Astrocyte of the spinal cord (primary cell): ENCODE results near the gene MMADHC.

Experiments
- DNase-seq: peaks from one replicate; pipeline ENCODE4 v3.0.0; 2011; ENCODE audit warnings: low read depth, low spot score
- H3K4me3 ChIP-seq: 2 replicates; pipeline ENCODE4 v1.5.1; 2011; ENCODE audit warnings: low read depth, mild to moderate bottlenecking, low read length, moderate library complexity
- CTCF ChIP-seq: IDR thresholded peaks from 2 replicates; pipeline ENCODE4 v1.5.1; 2012; ENCODE audit warnings: low read depth, mild to moderate bottlenecking, low read length, inconsistent platforms
- in situ Hi-C: cut with HindIII; loops from 2 replicates; pipeline ENCODE4 v1.10.0; 2017; ENCODE audit warnings: low sequenced_read_pairs

MMADHC gene

GRCh38 chr2:149587220-149587949, at the start of gene MMADHC:
TSS of gene MMADHC (minus strand) at chr2:149587775. CDS start at chr2:149587097, 678 bp downstream.
- peak within 1 kb of the TSS; percentile 98 for H3K4me3 ChIP-seq
- TF ChIP-seq CTCF: no peak
- in situ Hi-C loops: no loop called here
- peak; percentile 97 for DNase-seq

- no peak for DNase-seq
- H3K4me3 ChIP-seq: no peak overlapping the region
- in situ Hi-C loops: no loop called here
- no peak for TF ChIP-seq CTCF
Measured at GRCh38 chr2:149634103-149634502, 46.5 kb upstream of the MMADHC start.

GRCh38 chr2:149630445-149630844, 42.9 kb upstream of the MMADHC start:
- in situ Hi-C loops: no loop called here
- TF ChIP-seq CTCF: no peak

GRCh38 chr2:149629026-149629425, 41.5 kb upstream of the MMADHC start:
- in situ Hi-C loops: no loop called here
- no peak for DNase-seq
- TF ChIP-seq CTCF: no peak
- H3K4me3 ChIP-seq: no peak overlapping the region

More at GRCh38 chr2:149630445-149630844, 42.9 kb upstream of the MMADHC start:
- no peak overlapping the region for H3K4me3 ChIP-seq
- DNase-seq: no peak

- DNase-seq: no peak
- in situ Hi-C loops: no loop called here
- no peak overlapping the region for H3K4me3 ChIP-seq
- no peak for TF ChIP-seq CTCF
Measured at GRCh38 chr2:149627111-149627801, 39.7 kb upstream of the MMADHC start.

GRCh38 chr2:149625671-149626070, 38.1 kb upstream of the MMADHC start:
- DNase-seq: no peak
- in situ Hi-C loops: no loop called here
- H3K4me3 ChIP-seq: no peak overlapping the region
- TF ChIP-seq CTCF: no peak
